ENCODE data around the gene SIRT5.

The SIRT5 gene

DNA sequence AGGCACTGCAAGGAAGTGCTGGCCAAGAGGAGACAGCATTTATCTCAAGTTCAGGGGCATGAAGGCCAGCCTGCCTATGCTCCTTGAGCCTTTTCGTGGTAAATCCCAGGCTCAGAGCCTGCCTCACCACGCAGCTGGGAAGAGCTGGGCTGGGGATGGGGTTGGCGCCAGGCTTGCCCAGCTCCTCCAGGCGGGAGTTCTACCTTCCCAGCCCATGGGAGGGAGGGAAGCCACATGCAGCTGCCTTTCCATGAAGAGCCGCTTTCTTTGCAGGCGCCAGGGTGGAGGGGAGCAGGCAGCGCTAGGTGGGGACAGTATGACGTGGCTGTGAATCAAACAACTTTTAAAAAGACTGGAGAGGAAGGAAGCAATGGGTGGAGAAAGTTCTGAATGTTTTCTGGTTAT is 19.5 kb upstream of the SIRT5 start:
- no peak for DNase-seq

GRCh38 chr6:13557841-13558240 is 16.6 kb upstream of the SIRT5 start:
- no peak for DNase-seq

DNA sequence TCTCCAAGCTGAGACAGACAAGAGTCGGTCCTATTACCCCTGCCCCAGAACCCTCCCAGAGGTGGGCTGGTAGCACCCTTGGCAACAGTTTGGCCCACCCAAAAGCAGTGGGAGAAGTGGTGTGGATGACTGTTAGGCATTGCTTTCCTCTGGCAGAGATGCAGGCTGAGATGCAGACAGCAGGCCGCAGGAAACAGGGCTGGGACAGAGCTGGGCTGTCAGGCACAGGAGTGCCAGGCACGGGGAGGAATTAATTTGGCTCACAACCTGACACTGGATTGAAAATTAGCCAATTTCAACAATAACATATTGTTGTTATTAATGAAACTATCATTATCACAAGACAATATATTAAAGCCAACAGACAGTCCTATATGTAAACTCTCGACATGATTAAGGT is 15.7 kb upstream of the SIRT5 start:
- no peak for DNase-seq

GRCh38 chr6:13559251-13559650 is 15.2 kb upstream of the SIRT5 start:
- no peak for DNase-seq

DNA sequence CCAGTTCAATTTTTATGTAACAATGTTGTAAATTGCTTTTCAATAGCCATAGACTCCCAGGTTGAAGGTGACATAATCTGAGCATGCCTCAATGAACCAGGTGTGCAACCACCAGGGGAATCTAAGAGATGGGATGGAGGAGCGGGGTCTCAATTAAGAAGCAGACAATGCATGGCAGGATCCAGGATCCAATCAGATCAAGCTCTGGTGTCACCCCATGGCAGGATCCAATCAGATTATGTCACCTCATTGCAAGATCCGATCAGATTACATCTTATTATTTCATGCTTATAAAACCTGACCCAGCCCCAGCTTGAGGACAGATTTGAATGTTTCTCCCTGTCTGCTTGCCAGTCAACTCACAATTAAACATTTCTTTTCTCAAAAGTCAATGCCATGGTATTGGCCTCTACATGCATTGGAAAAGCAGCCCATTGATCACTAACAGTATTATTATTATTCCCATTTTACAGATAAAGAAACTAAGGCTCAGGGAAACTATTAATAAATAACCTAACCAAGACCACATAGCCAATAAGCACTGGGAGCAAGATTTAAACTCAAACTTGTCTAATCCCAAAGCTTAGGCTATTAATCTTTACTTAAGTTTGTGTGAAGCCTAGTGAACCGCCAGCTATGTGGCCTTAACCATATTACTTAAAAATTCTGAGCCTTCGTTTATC is 14.3 kb upstream of the SIRT5 start:
- no peak for DNase-seq

DNA sequence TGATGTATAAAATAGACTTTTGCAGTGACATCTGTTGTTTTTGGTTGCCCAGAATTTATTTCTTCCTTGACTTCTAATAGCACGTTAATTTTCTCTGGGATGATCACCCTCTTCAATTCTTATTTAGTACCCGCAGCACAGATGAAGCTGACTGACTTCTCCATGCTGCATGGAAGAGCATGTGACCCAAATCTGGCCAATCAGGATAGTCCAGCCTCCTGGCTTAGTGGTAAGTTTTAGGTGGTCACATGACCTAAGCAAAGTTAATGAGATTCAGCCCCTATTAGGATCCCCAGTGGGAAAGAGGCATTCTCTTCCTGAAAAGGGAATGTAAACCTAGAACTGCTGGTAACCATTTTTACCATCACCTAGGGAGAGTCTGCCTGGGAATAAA is 13.8 kb upstream of the SIRT5 start:
- DNase-seq = no peak

DNA sequence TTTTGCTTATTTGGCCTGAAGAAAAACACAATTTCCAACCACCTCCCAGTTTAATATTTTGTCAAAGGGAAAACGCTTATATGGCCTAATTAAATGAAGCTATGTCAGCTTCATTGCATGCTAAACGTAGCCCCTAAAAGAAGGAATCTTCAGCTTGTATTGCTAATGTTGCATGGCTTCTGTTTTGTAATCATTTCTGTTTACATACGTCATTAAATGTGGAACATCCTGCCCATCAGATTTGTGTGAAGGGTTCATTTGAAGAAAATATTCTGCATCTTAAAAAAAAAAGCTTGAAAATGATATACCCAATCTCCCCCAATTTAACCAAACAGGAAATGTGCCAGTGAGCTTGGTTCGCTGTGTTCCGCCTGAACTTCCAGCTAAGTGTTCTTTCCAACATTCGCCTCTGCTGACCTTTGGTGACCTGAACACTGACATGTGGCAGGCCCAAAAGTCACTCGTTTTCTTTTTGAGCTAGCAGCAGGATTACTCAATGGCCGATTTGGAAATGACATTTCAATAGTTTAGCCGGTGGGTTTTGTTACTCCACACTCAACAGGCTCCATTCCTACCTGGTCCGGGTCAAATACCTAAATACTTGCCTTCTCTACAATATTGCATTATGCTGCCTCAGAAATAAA is 12.7 kb upstream of the SIRT5 start:
- no peak for DNase-seq

GRCh38 chr6:13563009-13563408 is 11.4 kb upstream of the SIRT5 start:
- no peak for DNase-seq

GRCh38 chr6:13565921-13566320 is 8.5 kb upstream of the SIRT5 start:
- no peak for DNase-seq

- DNase-seq = no peak
Measured at GRCh38 chr6:13566500-13566899, 7.9 kb upstream of the SIRT5 start.

- DNase-seq = no peak
Measured at GRCh38 chr6:13568970-13569369, 5.4 kb upstream of the SIRT5 start.

DNA sequence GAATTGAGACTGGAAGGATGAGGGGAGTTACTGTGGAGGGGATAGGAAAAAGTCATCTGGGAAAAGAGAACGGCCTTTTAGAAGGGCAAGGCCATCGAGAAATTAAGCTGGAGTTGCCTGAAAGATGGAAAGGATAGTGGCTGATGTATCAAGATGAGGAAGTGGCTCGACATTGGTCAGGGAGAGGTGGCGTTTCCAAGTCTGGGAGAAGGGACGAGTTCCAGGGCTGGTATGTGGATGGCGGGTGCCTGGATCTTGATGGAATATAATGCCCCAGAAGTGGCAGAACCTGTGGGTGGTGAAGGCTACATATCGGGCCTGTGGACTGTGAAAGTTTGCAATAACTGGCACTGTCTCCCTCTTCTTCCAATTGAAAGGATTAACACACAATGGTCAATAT is 2.2 kb upstream of the SIRT5 start:
- DNase-seq = no peak

DNA sequence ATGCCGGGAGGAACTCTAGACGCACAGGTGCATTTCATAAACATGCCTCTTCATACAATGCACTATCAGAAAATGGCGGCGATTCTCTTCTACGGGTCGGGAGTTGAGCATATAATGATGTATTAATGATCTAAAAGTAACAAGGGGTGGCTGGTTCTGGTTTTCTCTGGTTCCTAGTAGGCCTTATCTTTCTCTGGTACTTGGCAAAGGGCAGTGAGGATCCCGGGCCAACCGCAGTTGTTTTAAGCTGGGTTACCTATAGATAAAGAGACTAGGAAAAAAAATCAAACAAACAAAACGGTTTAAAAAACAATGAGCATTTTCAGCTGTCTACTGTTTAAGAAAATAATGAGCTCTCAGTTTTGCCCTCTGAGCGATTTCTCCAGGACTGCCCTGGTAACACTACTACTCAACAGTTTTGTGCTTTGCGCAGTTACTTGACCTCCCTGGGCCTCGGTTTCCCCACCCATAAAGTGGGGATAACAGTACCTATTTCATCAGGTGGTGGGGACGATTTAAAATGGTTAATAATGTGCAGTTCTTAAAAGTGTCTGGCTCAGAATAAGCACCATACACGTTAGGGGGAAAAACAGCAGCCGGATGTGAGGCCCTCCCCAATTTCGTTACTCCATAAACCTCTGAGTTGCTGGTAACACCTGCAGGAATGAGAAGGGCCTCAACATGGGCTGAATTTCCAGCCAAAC is 1.3 kb upstream of the SIRT5 start:
- DNase-seq = no peak

DNA sequence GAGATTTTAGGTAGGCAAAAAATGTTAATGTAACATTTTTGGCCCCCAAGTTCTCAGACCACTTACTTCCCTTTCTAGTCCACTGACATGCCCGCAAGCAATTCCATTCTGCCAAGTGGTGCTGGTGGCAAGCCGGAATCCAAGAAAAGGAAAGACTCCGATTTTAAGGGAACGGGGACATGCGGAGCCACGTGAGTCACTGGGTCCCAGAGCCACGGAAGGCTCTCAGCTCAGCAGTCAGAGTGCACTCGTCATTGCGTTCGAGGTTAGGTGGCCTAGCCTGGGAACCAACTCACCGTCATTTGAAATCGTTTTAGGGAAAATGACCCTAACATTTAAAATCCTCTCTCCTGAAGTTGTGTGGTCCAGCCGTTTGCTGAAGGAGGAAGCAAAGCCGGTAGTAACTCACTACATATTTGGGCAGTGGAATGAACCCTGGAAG is 711 bp upstream of the SIRT5 start:
- peak; percentile 85 for DNase-seq

- DNase-seq = peak; percentile 95
Measured at GRCh38 chr6:13574149-13574570, 241 bp upstream of the SIRT5 start.

DNA sequence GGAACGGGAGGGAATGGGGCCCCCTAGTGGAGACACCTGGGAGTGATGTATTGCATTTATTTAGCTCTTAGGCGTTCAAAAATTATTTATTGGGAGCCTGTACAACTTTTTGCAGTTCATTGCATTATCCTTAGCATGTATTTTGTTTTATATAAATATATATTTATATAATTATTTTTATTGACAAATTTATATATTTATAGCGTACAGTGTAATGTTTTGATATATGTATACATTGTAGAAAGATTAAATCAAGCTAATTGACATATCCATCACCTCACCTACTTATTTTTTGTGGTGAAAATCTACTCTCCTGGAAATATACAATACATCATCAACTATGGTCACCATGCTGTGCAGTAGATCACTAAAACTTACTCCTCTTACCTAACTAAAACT is 975 bp downstream of the SIRT5 start:
- no peak for DNase-seq

- DNase-seq = no peak
Measured at GRCh38 chr6:13576017-13576416, 1.6 kb downstream of the SIRT5 start.

DNA sequence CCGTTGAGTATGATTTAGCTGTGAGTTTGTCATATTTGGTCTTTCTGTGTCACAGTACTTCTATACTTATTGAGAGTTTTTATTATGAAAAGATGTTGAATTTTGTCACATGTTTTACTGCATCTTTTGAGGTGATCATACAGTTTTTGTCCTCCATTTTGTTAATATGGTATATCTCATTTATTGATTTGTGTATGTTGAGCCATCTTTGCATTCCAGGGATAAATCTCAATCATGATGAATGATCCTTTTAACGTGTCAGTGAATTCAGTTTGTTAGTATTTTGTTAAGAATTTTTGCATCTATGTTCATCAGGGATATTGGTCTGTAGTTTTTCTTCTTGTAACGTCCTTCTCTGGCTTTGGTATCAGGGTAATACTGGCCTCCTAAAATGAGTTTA is 3.5 kb downstream of the SIRT5 start:
- DNase-seq = no peak

GRCh38 chr6:13579911-13580310 is 5.5 kb downstream of the SIRT5 start:
- peak; percentile 36 for DNase-seq

- DNase-seq = peak; percentile 88
Measured at GRCh38 chr6:13581700-13582229, 7.4 kb downstream of the SIRT5 start.

- DNase-seq = no peak
Measured at GRCh38 chr6:13586603-13587542, 12.5 kb downstream of the SIRT5 start.

DNA sequence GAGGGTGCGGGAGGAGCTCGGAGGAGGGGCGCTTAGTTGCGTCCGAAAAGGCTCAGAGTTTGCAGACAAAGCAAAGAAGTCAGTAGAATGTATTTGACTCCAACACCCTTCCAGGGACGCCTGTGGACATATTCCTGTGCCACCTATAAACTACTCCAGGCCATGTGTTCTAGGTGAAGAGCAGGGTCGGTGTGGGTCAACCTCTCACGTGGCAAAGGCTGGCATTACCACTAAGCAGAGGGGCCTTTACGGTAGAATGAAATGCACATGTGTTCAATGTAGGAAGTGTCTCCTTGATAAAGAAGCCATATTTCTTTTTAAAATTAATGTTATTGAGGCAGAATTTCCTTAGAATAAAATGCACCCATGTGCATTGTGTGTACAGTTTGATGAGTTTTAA is 15.4 kb downstream of the SIRT5 start:
- no peak for DNase-seq
